Karpas-422 (cell line): Measurements from ENCODE around the gene DNAH9. TPM values are rescaled to one million over a fixed set of nuclear protein-coding genes. Genes with fewer than 3 reads are reported as not detected.

Experiments used
- DNase-seq: peaks from one replicate; pipeline ENCODE4 v3.0.0-alpha.2; 2015
- H2AFZ ChIP-seq: fragments of 200-600 bp; sonication (generic); 2 replicates; pipeline ENCODE4 v1.6.1; 2014; ENCODE audit warnings: antibody characterized with exemption, low read length, mixed read lengths
- H3K27ac ChIP-seq: fragments of 200-600 bp; sonication (generic); 2 replicates; pipeline ENCODE4 v1.5.1; 2014; ENCODE audit warnings: mild to moderate bottlenecking, low read length, moderate library complexity
- H3K27me3 ChIP-seq: fragments of 200-600 bp; sonication (generic); 2 replicates; pipeline ENCODE4 v1.6.1; 2014; ENCODE audit warnings: low read length, mixed read lengths
- H3K36me3 ChIP-seq: fragments of 200-600 bp; sonication (generic); 2 replicates; pipeline ENCODE4 v1.6.1; 2014; ENCODE audit warnings: low read length, mixed read lengths; ENCODE audit not compliant: insufficient read depth
- H3K4me1 ChIP-seq: fragments of 200-600 bp; sonication (generic); 2 replicates; pipeline ENCODE4 v1.6.1; 2014; ENCODE audit warnings: mild to moderate bottlenecking, low read length, mixed read lengths
- H3K4me2 ChIP-seq: fragments of 200-600 bp; sonication (generic); 2 replicates; pipeline ENCODE4 v1.6.1; 2014; ENCODE audit warnings: low read length, low read depth, mild to moderate bottlenecking; ENCODE audit not compliant: poor library complexity, severe bottlenecking
- H3K4me3 ChIP-seq: fragments of 200-600 bp; sonication (generic); 2 replicates; pipeline ENCODE4 v1.5.1; 2014; ENCODE audit warnings: mild to moderate bottlenecking, antibody characterized with exemption, low read length, mixed read lengths
- H3K79me2 ChIP-seq: fragments of 200-600 bp; sonication (generic); 2 replicates; pipeline ENCODE4 v1.6.1; 2014; ENCODE audit warnings: mild to moderate bottlenecking, low read length, mixed read lengths
- H3K9ac ChIP-seq: fragments of 200-600 bp; sonication (generic); 2 replicates; pipeline ENCODE4 v1.6.0; 2014; ENCODE audit warnings: low read length
- H3K9me2 ChIP-seq: fragments of 200-600 bp; sonication (generic), shearing (Covaris generic); replicated peaks from 2 replicates; pipeline ENCODE4 v1.6.0; 2014; ENCODE audit warnings: mild to moderate bottlenecking, low read length, moderate library complexity; ENCODE audit not compliant: insufficient read depth
- H3K9me3 ChIP-seq: fragments of 300-700, 200-600 bp; sonication (generic); 2 replicates; pipeline ENCODE4 v1.6.1; 2014; ENCODE audit warnings: low read length, mixed read lengths
- H4K20me1 ChIP-seq: fragments of 200-600 bp; sonication (generic); 2 replicates; pipeline ENCODE4 v1.6.1; 2014; ENCODE audit warnings: mild to moderate bottlenecking, antibody characterized with exemption, low read length, low read depth; ENCODE audit not compliant: insufficient read depth
- total RNA-seq: library from RNA; depleted of rRNA; stranded (reverse); fragments of >200 nt; shearing (Covaris generic); gene quantifications from 2 replicates; pipeline ENCODE4 v1.2.3, GENCODE V29; 2014; ENCODE audit warnings: low replicate concordance

The DNAH9 gene
- total RNA-seq, 1 experiment from 2014 or later = not detected

- H3K27me3 ChIP-seq = no peaks in the 10 kb centered on the region
- no peak overlapping the region for H3K4me2 ChIP-seq
- no peaks in the 10 kb centered on the region for H3K4me1 ChIP-seq
- no peaks in the 10 kb centered on the region for H4K20me1 ChIP-seq
- no peak overlapping the region for H3K4me3 ChIP-seq
- no peaks in the 10 kb centered on the region for H3K79me2 ChIP-seq
- no peak overlapping the region for H3K9ac ChIP-seq
- H3K9me3 ChIP-seq = no peaks in the 10 kb centered on the region
- no peaks in the 10 kb centered on the region for H3K9me2 ChIP-seq
- no peaks in the 10 kb centered on the region for H3K36me3 ChIP-seq
- H3K27ac ChIP-seq = no peak overlapping the region
- H2AFZ ChIP-seq = no peak overlapping the region
- DNase-seq = no peak
These were observed 146.4 kb downstream of the DNAH9 start for GRCh38 chr17:11744696-11745095.

GRCh38 chr17:11747441-11747840 is 149.2 kb downstream of the DNAH9 start:
- Histone ChIP-seq H3K9me3 (no peaks in the 10 kb centered on the region), H3K4me1 (no peaks in the 10 kb centered on the region), H3K36me3 (no peaks in the 10 kb centered on the region), H3K9ac (no peak overlapping the region), H3K4me3 (no peak overlapping the region), H4K20me1 (no peaks in the 10 kb centered on the region), H3K9me2 (no peaks in the 10 kb centered on the region), H3K27ac (no peak overlapping the region), H2AFZ (no peak overlapping the region), H3K4me2 (no peak overlapping the region), H3K27me3 (no peaks in the 10 kb centered on the region), H3K79me2 (no peaks in the 10 kb centered on the region)
- no peak for DNase-seq

- Histone ChIP-seq H3K9me3 (no peaks in the 10 kb centered on the region), H3K4me3 (no peak overlapping the region), H4K20me1 (no peaks in the 10 kb centered on the region), H3K4me1 (no peaks in the 10 kb centered on the region), H3K36me3 (no peaks in the 10 kb centered on the region), H3K79me2 (no peaks in the 10 kb centered on the region), H3K27ac (no peak overlapping the region), H2AFZ (no peak overlapping the region), H3K9ac (no peak overlapping the region), H3K9me2 (no peaks in the 10 kb centered on the region), H3K4me2 (no peak overlapping the region), H3K27me3 (no peaks in the 10 kb centered on the region)
- DNase-seq = no peak
These were observed 159.5 kb downstream of the DNAH9 start for GRCh38 chr17:11757815-11758214.

- no peaks in the 10 kb centered on the region for H3K79me2 ChIP-seq
- H4K20me1 ChIP-seq = no peaks in the 10 kb centered on the region
- H3K4me1 ChIP-seq = no peaks in the 10 kb centered on the region
- H3K9me2 ChIP-seq = no peaks in the 10 kb centered on the region
- H3K27me3 ChIP-seq = no peaks in the 10 kb centered on the region
- no peak overlapping the region for H3K4me3 ChIP-seq
- H3K4me2 ChIP-seq = no peak overlapping the region
- no peak overlapping the region for H3K9ac ChIP-seq
- no peak overlapping the region for H2AFZ ChIP-seq
- no peaks in the 10 kb centered on the region for H3K9me3 ChIP-seq
- no peak overlapping the region for H3K27ac ChIP-seq
- H3K36me3 ChIP-seq = no peaks in the 10 kb centered on the region
- no peak for DNase-seq
These were observed 169.8 kb downstream of the DNAH9 start for GRCh38 chr17:11768106-11768505.

GRCh38 chr17:11768981-11769380 is 170.7 kb downstream of the DNAH9 start:
- no peaks in the 10 kb centered on the region for H3K79me2 ChIP-seq
- H3K9ac ChIP-seq = no peak overlapping the region
- no peaks in the 10 kb centered on the region for H4K20me1 ChIP-seq
- no peak overlapping the region for H3K27ac ChIP-seq
- H3K4me3 ChIP-seq = no peak overlapping the region
- H2AFZ ChIP-seq = no peak overlapping the region
- no peaks in the 10 kb centered on the region for H3K9me2 ChIP-seq
- H3K4me2 ChIP-seq = no peak overlapping the region
- no peaks in the 10 kb centered on the region for H3K9me3 ChIP-seq
- no peaks in the 10 kb centered on the region for H3K4me1 ChIP-seq
- no peaks in the 10 kb centered on the region for H3K36me3 ChIP-seq
- no peak for DNase-seq
- H3K27me3 ChIP-seq = no peaks in the 10 kb centered on the region

- no peaks in the 10 kb centered on the region for H3K4me1 ChIP-seq
- no peak overlapping the region for H3K9ac ChIP-seq
- no peak for DNase-seq
- no peak overlapping the region for H3K4me2 ChIP-seq
- H4K20me1 ChIP-seq = no peaks in the 10 kb centered on the region
- no peaks in the 10 kb centered on the region for H3K27me3 ChIP-seq
- no peak overlapping the region for H3K27ac ChIP-seq
- no peaks in the 10 kb centered on the region for H3K79me2 ChIP-seq
- no peaks in the 10 kb centered on the region for H3K9me3 ChIP-seq
- no peaks in the 10 kb centered on the region for H3K9me2 ChIP-seq
- H3K36me3 ChIP-seq = no peaks in the 10 kb centered on the region
- no peak overlapping the region for H2AFZ ChIP-seq
- H3K4me3 ChIP-seq = no peak overlapping the region
These were observed 173.8 kb downstream of the DNAH9 start for GRCh38 chr17:11772031-11772430.

GRCh38 chr17:11779892-11780291 is 181.6 kb downstream of the DNAH9 start:
- H3K79me2 ChIP-seq = no peaks in the 10 kb centered on the region
- H4K20me1 ChIP-seq = no peaks in the 10 kb centered on the region
- no peak for DNase-seq
- no peaks in the 10 kb centered on the region for H3K9me3 ChIP-seq
- no peak overlapping the region for H3K27ac ChIP-seq
- H3K9ac ChIP-seq = no peak overlapping the region
- H3K4me3 ChIP-seq = no peak overlapping the region
- no peak overlapping the region for H3K4me2 ChIP-seq
- no peak overlapping the region for H2AFZ ChIP-seq
- H3K36me3 ChIP-seq = no peaks in the 10 kb centered on the region
- H3K4me1 ChIP-seq = no peaks in the 10 kb centered on the region
- no peaks in the 10 kb centered on the region for H3K9me2 ChIP-seq
- no peaks in the 10 kb centered on the region for H3K27me3 ChIP-seq

GRCh38 chr17:11780621-11781020 is 182.4 kb downstream of the DNAH9 start:
- Histone ChIP-seq H2AFZ (no peak overlapping the region), H3K79me2 (no peaks in the 10 kb centered on the region), H3K27me3 (no peaks in the 10 kb centered on the region), H4K20me1 (no peaks in the 10 kb centered on the region), H3K9ac (no peak overlapping the region), H3K36me3 (no peaks in the 10 kb centered on the region), H3K4me2 (no peak overlapping the region), H3K27ac (no peak overlapping the region), H3K4me3 (no peak overlapping the region), H3K4me1 (no peaks in the 10 kb centered on the region), H3K9me3 (no peaks in the 10 kb centered on the region), H3K9me2 (no peaks in the 10 kb centered on the region)
- DNase-seq = no peak
